Measurements from ENCODE around the gene ZNF205. TPM values are rescaled to one million over a fixed set of nuclear protein-coding genes. Genes with fewer than 3 reads are reported as not detected.

Gene ZNF205
- total RNA-seq, 2 experiments from 2014 or later: not detected

- intact Hi-C loops (cut with DNase I, micrococcal nuclease): no loop called here
- Mint-ChIP-seq H3K36me3 (ENCODE audit: low read depth) (peaks cover 25% of the 10 kb centered on the region), H3K9me3 (no peaks in the 10 kb centered on the region), H3K4me3 (no peak overlapping the region), H3K4me1 (ENCODE audit: low read depth) (peaks cover 23% of the 10 kb centered on the region), H3K27me3 (peaks cover 15% of the 10 kb centered on the region), H3K27ac (no peak overlapping the region)
- ATAC-seq (ENCODE audit: poor library complexity) (no peak), DNase-seq (peak in 1 of 14 experiments; percentile 25)
- Histone ChIP-seq H3K27me3 (ENCODE audit: control insufficient read depth in 1 of 2, insufficient read depth in 2 of 2, low read length in 2 of 2) (no peaks in the 10 kb centered on the region), H3K27ac (ENCODE audit: low read depth in 1 of 2, low read length in 2 of 2) (no peak overlapping the region), H3K36me3 (ENCODE audit: insufficient read depth, low read length) (peaks cover 7% of the 10 kb centered on the region), H3K4me3 (ENCODE audit: low read length) (no peak overlapping the region), H3K4me1 (ENCODE audit: insufficient read depth, low read length) (peaks cover 30% of the 10 kb centered on the region), H3K9me3 (ENCODE audit: control insufficient read depth in 1 of 2, insufficient read depth in 1 of 2, low read length in 2 of 2) (peaks cover 0 to 5% of the 10 kb centered on the region in 2 experiments)
- TF ChIP-seq, protein P1, sequence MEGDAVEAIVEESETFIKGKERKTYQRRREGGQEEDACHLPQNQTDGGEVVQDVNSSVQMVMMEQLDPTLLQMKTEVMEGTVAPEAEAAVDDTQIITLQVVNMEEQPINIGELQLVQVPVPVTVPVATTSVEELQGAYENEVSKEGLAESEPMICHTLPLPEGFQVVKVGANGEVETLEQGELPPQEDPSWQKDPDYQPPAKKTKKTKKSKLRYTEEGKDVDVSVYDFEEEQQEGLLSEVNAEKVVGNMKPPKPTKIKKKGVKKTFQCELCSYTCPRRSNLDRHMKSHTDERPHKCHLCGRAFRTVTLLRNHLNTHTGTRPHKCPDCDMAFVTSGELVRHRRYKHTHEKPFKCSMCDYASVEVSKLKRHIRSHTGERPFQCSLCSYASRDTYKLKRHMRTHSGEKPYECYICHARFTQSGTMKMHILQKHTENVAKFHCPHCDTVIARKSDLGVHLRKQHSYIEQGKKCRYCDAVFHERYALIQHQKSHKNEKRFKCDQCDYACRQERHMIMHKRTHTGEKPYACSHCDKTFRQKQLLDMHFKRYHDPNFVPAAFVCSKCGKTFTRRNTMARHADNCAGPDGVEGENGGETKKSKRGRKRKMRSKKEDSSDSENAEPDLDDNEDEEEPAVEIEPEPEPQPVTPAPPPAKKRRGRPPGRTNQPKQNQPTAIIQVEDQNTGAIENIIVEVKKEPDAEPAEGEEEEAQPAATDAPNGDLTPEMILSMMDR (IDR thresholded peaks at IDR 0.05): no peak
- ChIA-PET POLR2A (interaction anchor here (0.8 to 5.9 kb wide), 3 partner anchors 12 to 45 kb away, joined by 3 to 77 read pairs (median 57); partner anchors contain the start of gene ZNF213), CTCF (interaction anchor here (1.4 to 1.7 kb wide), 2 partner anchors 16 to 89 kb away, joined by 3 to 5 read pairs; no protein-coding TSS in a partner anchor)
Measured at GRCh38 chr16:3147046-3147756, 34.8 kb downstream of the ZNF205 start.

DNA sequence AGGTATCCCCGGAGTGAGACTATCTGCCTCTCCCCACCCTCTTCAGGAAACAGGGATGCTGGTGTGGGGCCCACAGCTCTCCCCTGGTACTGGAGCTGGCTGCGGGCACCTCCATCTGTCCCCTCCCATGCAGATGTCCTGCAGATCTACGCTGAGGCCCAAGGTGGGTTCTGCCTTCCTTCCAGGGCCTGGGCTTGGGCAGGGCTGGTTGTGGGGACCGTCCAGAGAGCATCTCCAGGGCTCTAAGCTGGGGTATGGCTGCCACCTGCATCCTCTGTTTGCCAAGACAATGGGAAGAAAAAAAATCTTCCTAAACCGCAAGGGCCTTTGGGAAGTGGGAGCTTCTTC, 35.3 kb downstream of the ZNF205 start:
- ChIA-PET POLR2A (interaction anchor here (1.1 to 5.9 kb wide), 3 partner anchors 11 to 24 kb away, joined by 3 to 77 read pairs (median 57); partner anchors contain the start of gene ZNF213), CTCF (interaction anchor here (0.9 to 1.7 kb wide), 3 partner anchors 16 to 89 kb away, joined by 3 to 5 read pairs (median 3); no protein-coding TSS in a partner anchor)
- peaks cover 29% of the 10 kb centered on the region for H3K4me1 Mint-ChIP-seq (ENCODE audit: low read depth)
- TF ChIP-seq, protein P1 (IDR thresholded peaks at IDR 0.05): no peak
- peaks cover 25% of the 10 kb centered on the region for H3K36me3 Mint-ChIP-seq (ENCODE audit: low read depth)
- no peak overlapping the region for H3K4me3 Mint-ChIP-seq
- no peak overlapping the region for H3K27ac ChIP-seq (ENCODE audit: low read depth in 1 of 2, low read length in 2 of 2)
- no peak for DNase-seq
- peaks cover 36% of the 10 kb centered on the region for H3K4me1 ChIP-seq (ENCODE audit: insufficient read depth, low read length)
- intact Hi-C loops (cut with DNase I, micrococcal nuclease): no loop called here
- no peaks in the 10 kb centered on the region for H3K9me3 Mint-ChIP-seq
- H3K27ac Mint-ChIP-seq: no peak overlapping the region
- no peaks in the 10 kb centered on the region for H3K27me3 ChIP-seq (ENCODE audit: control insufficient read depth in 1 of 2, insufficient read depth in 2 of 2, low read length in 2 of 2)
- H3K36me3 ChIP-seq (ENCODE audit: insufficient read depth, low read length): peaks cover 2% of the 10 kb centered on the region
- ATAC-seq (ENCODE audit: poor library complexity): no peak
- no peak overlapping the region for H3K4me3 ChIP-seq (ENCODE audit: low read length)
- H3K9me3 ChIP-seq (ENCODE audit: control insufficient read depth in 1 of 2, insufficient read depth in 1 of 2, low read length in 2 of 2): peaks cover 0 to 10% of the 10 kb centered on the region in 2 experiments
- peaks cover 20% of the 10 kb centered on the region for H3K27me3 Mint-ChIP-seq

GRCh38 chr16:3148256-3149192, 36.1 kb downstream of the ZNF205 start:
- H3K27me3 Mint-ChIP-seq: peaks cover 22% of the 10 kb centered on the region
- DNase-seq (peak in 1 of 14 experiments; percentile 26), ATAC-seq (ENCODE audit: poor library complexity) (no peak)
- intact Hi-C loops (cut with DNase I, micrococcal nuclease): no loop called here
- H3K4me1 Mint-ChIP-seq (ENCODE audit: low read depth): peaks cover 31% of the 10 kb centered on the region
- POLR2A ChIA-PET: interaction anchor here (1.1 to 5.9 kb wide), 5 partner anchors 11 to 72 kb away, joined by 3 to 77 read pairs (median 20); partner anchors contain the start of gene ZNF213
- peaks cover 0 to 14% of the 10 kb centered on the region in 2 experiments for H3K9me3 ChIP-seq (ENCODE audit: control insufficient read depth in 1 of 2, insufficient read depth in 1 of 2, low read length in 2 of 2)
- no peaks in the 10 kb centered on the region for H3K27me3 ChIP-seq (ENCODE audit: control insufficient read depth in 1 of 2, insufficient read depth in 2 of 2, low read length in 2 of 2)
- H3K4me3 Mint-ChIP-seq: peak overlapping the region; percentile 93
- H3K27ac ChIP-seq (ENCODE audit: low read depth in 1 of 2, low read length in 2 of 2): no peak overlapping the region
- no peaks in the 10 kb centered on the region for H3K36me3 ChIP-seq (ENCODE audit: insufficient read depth, low read length)
- TF ChIP-seq, protein P1 (IDR thresholded peaks at IDR 0.05): no peak
- CTCF ChIA-PET: interaction anchor here (0.8 to 2.9 kb wide), 5 partner anchors 14 to 90 kb away, joined by 3 to 20 read pairs (median 3); no protein-coding TSS in a partner anchor
- no peak overlapping the region for H3K4me3 ChIP-seq (ENCODE audit: low read length)
- no peaks in the 10 kb centered on the region for H3K9me3 Mint-ChIP-seq
- peaks cover 37% of the 10 kb centered on the region for H3K4me1 ChIP-seq (ENCODE audit: insufficient read depth, low read length)
- H3K27ac Mint-ChIP-seq: peak overlapping the region; percentile 98
- peaks cover 28% of the 10 kb centered on the region for H3K36me3 Mint-ChIP-seq (ENCODE audit: low read depth)

All from CD4-positive, alpha-beta T cell (primary cell).